CD4-positive, alpha-beta T cell treated with Interleukin-17A for 4 hours (primary cell): ENCODE measurements around the gene ZNF692.

Source experiments
- DNase-seq: peaks from one replicate; pipeline ENCODE4 v3.0.0-alpha.2; 2020; ENCODE audit warnings: mixed read lengths

The ZNF692 gene

GRCh38 chr1:248823517-248824001 is 35.3 kb downstream of the ZNF692 start:
- DNase-seq = no peak

- no peak for DNase-seq
Observed at GRCh38 chr1:248822148-248823032, 36.5 kb downstream of the ZNF692 start.

- no peak for DNase-seq
Observed at GRCh38 chr1:248821641-248822040, 37.2 kb downstream of the ZNF692 start.

- DNase-seq = no peak
Observed at GRCh38 chr1:248821101-248821500, 37.8 kb downstream of the ZNF692 start.

- no peak for DNase-seq
Observed at GRCh38 chr1:248820041-248820585, 38.8 kb downstream of the ZNF692 start.

GRCh38 chr1:248818505-248819374 is 40.1 kb downstream of the ZNF692 start:
- DNase-seq = no peak

- no peak for DNase-seq
Observed at GRCh38 chr1:248817065-248817464, 41.8 kb downstream of the ZNF692 start.

- no peak for DNase-seq
Observed at GRCh38 chr1:248816042-248816851, 42.6 kb downstream of the ZNF692 start.

GRCh38 chr1:248815407-248816034 is 43.4 kb downstream of the ZNF692 start:
- DNase-seq = no peak

- DNase-seq = no peak
Observed at GRCh38 chr1:248814351-248814750, 44.5 kb downstream of the ZNF692 start.

- DNase-seq = no peak
Observed at GRCh38 chr1:248813546-248813945, 45.3 kb downstream of the ZNF692 start.

- no peak for DNase-seq
Observed at GRCh38 chr1:248812736-248813425, 46.0 kb downstream of the ZNF692 start.

- DNase-seq = no peak
Observed at GRCh38 chr1:248811514-248812490, 47.1 kb downstream of the ZNF692 start.

- no peak for DNase-seq
Observed at GRCh38 chr1:248810727-248811513, 48.0 kb downstream of the ZNF692 start.

GRCh38 chr1:248810000-248810726 is 48.7 kb downstream of the ZNF692 start:
- no peak for DNase-seq

GRCh38 chr1:248808876-248809275 is 50.0 kb downstream of the ZNF692 start:
- DNase-seq = no peak

- peak; percentile 75 for DNase-seq
Observed at GRCh38 chr1:248807067-248807737, 51.7 kb downstream of the ZNF692 start.

- DNase-seq = no peak
Observed at GRCh38 chr1:248805876-248806275, 53.0 kb downstream of the ZNF692 start.
